ENCODE measurements around the gene RPL15.
A peak's percentile ranks its signal among the peaks of the same experiment; 100 is the strongest.
"Not testable (repeated sequence)": the region's sequence is repeated elsewhere in the genome, so short reads cannot be mapped to it uniquely, and the experiment has no call there.

RPL15 gene

GRCh38 chr3:23916152-23916885, 613 bp upstream of the RPL15 start:
- peaks cover 24 to 27% of the 10 kb centered on the region in 2 donors for H3K4me1 ChIP-seq (ENCODE audit: control insufficient read depth in 1 of 2, insufficient read depth in 2 of 2, low read length in 2 of 2)
- no peaks in the 10 kb centered on the region for H3K9me3 ChIP-seq (ENCODE audit: control insufficient read depth in 1 of 2, low read length in 2 of 2)
- no peaks in the 10 kb centered on the region for H3K27me3 ChIP-seq (ENCODE audit: low read depth, low read length)

DNA sequence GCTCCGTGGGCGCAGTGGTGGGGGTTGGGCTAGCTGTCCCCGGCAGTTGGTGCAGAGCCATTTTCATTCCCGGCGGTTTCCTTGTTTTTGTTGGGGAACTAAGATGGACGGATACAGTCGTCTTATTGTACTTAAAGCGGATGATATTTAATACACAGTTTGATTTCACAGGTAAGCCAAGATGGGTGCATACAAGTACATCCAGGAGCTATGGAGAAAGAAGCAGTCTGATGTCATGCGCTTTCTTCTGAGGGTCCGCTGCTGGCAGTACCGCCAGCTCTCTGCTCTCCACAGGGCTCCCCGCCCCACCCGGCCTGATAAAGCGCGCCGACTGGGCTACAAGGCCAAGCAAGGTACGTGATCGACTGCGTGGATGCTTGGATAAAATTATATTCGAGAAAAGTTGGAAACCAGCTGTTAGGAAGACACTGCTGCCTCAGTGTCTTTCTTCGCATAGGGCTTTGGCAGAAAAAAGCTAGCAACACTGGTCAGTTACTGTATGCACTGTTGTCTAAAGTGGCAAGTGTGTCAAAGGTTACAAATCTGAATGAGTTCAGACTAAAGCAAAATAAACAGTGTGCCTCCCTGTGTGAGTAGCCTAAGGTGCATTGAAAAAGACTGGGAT, 859 bp downstream of the RPL15 start:
- H3K4me1 ChIP-seq (ENCODE audit: control insufficient read depth in 1 of 2, insufficient read depth in 2 of 2, low read length in 2 of 2): peaks cover 24 to 27% of the 10 kb centered on the region in 2 donors
- not testable (repeated sequence) for H3K27me3 ChIP-seq (ENCODE audit: low read depth, low read length); H3K9me3 ChIP-seq (ENCODE audit: control insufficient read depth in 1 of 2, low read length in 2 of 2)
- peak overlapping the region; percentile 96 to 98 for H3K4me3 ChIP-seq (ENCODE audit: low read depth in 1 of 2, low read length in 2 of 2)
- peaks cover 21 to 25% of the 10 kb centered on the region in 2 donors for H3K36me3 ChIP-seq (ENCODE audit: control insufficient read depth in 1 of 2, insufficient read depth in 2 of 2, low read length in 2 of 2)
- peak overlapping the region; percentile 91 for H3K27ac ChIP-seq (ENCODE audit: low read length)

More at GRCh38 chr3:23916152-23916885, 613 bp upstream of the RPL15 start:
- Histone ChIP-seq H3K36me3 (ENCODE audit: control insufficient read depth in 1 of 2, insufficient read depth in 2 of 2, low read length in 2 of 2) (peaks cover 11 to 21% of the 10 kb centered on the region in 2 donors), H3K4me3 (ENCODE audit: low read depth in 1 of 2, low read length in 2 of 2) (peak overlapping the region; percentile 96 to 98), H3K27ac (ENCODE audit: low read length) (peak overlapping the region; percentile 49)

DNA sequence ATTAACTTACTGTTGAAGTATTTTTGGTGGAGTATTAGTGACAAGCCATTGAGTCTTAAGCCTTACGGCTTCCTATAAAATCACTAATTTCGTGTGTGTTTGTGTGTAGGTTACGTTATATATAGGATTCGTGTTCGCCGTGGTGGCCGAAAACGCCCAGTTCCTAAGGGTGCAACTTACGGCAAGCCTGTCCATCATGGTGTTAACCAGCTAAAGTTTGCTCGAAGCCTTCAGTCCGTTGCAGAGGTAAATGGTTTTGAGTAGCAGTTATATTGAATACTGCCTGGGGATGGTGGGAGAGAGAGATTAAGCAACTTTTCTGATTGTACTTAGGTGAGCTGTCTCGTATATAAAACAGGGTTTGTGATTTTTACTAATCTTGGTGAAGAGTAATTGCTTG, 1.4 kb downstream of the RPL15 start:
- peak overlapping the region; percentile 91 for H3K27ac ChIP-seq (ENCODE audit: low read length)
- H3K4me3 ChIP-seq (ENCODE audit: low read depth in 1 of 2, low read length in 2 of 2): peak overlapping the region; percentile 96 to 98
- peaks cover 24 to 27% of the 10 kb centered on the region in 2 donors for H3K4me1 ChIP-seq (ENCODE audit: control insufficient read depth in 1 of 2, insufficient read depth in 2 of 2, low read length in 2 of 2)
- peaks cover 21 to 25% of the 10 kb centered on the region in 2 donors for H3K36me3 ChIP-seq (ENCODE audit: control insufficient read depth in 1 of 2, insufficient read depth in 2 of 2, low read length in 2 of 2)
- not testable (repeated sequence) for H3K27me3 ChIP-seq (ENCODE audit: low read depth, low read length); H3K9me3 ChIP-seq (ENCODE audit: control insufficient read depth in 1 of 2, low read length in 2 of 2)

GRCh38 chr3:23919628-23920027, 2.7 kb downstream of the RPL15 start:
- Histone ChIP-seq H3K36me3 (ENCODE audit: control insufficient read depth in 1 of 2, insufficient read depth in 2 of 2, low read length in 2 of 2) (peaks cover 21 to 25% of the 10 kb centered on the region in 2 donors), H3K4me3 (ENCODE audit: low read depth in 1 of 2, low read length in 2 of 2) (no peak overlapping the region), H3K27me3 (ENCODE audit: low read depth, low read length) (no peaks in the 10 kb centered on the region), H3K27ac (ENCODE audit: low read length) (no peak overlapping the region), H3K4me1 (ENCODE audit: control insufficient read depth in 1 of 2, insufficient read depth in 2 of 2, low read length in 2 of 2) (peaks cover 18 to 24% of the 10 kb centered on the region in 2 donors), H3K9me3 (ENCODE audit: control insufficient read depth in 1 of 2, low read length in 2 of 2) (no peaks in the 10 kb centered on the region)

DNA sequence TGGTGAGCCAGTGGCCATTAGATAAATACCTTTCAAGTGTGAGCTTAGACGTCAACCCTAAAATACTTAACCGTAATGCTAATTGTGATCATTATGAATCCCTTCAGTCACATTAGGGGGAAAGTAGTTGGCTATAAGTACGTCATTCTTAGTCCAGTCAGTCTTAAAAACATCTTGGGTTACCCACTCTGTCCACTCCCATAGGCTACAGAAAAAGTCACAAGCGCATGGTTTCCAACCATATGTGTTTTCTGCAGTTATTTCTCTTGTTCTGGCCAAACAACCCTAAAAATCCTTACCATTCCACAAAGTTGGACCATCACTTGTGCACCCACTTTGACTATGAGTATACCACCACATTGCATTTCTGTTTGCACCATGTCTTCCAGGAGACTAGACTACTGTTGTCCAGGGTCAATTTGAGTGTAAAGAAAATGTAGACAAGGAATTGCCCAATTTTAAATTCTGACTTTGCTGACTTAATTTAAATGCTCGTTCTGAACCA, 3.3 kb downstream of the RPL15 start:
- H3K9me3 ChIP-seq (ENCODE audit: control insufficient read depth in 1 of 2, low read length in 2 of 2): no peaks in the 10 kb centered on the region
- H3K36me3 ChIP-seq (ENCODE audit: control insufficient read depth in 1 of 2, insufficient read depth in 2 of 2, low read length in 2 of 2): peaks cover 21 to 25% of the 10 kb centered on the region in 2 donors
- peaks cover 16 to 18% of the 10 kb centered on the region in 2 donors for H3K4me1 ChIP-seq (ENCODE audit: control insufficient read depth in 1 of 2, insufficient read depth in 2 of 2, low read length in 2 of 2)
- no peak overlapping the region for H3K4me3 ChIP-seq (ENCODE audit: low read depth in 1 of 2, low read length in 2 of 2)
- H3K27me3 ChIP-seq (ENCODE audit: low read depth, low read length): no peaks in the 10 kb centered on the region
- H3K27ac ChIP-seq (ENCODE audit: low read length): no peak overlapping the region

DNA sequence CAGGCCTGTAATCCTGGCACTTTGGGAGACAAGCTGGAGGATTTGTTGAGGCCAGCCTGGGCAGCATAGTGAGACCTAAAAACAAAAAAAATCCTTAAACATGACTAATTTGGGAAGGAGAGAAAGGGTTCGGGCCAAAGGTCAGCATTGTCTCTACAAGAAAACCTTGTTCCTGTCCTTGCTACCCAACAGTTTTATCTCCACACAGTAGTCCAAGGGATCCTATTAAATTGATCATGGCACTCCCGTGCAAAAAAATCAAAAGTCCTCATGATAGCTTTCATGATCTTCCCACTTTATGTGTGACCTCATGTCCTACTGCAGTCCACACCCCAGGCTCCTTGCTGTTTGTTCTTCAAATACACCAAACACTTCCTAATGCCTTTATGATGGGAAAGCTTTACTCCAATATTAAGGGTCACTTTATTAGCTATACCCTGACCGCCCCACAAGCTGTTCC, 4.2 kb downstream of the RPL15 start:
- Histone ChIP-seq H3K4me3 (ENCODE audit: low read depth in 1 of 2, low read length in 2 of 2) (no peak overlapping the region), H3K9me3 (ENCODE audit: control insufficient read depth in 1 of 2, low read length in 2 of 2) (no peaks in the 10 kb centered on the region), H3K36me3 (ENCODE audit: control insufficient read depth in 1 of 2, insufficient read depth in 2 of 2, low read length in 2 of 2) (peaks cover 21 to 25% of the 10 kb centered on the region in 2 donors), H3K27me3 (ENCODE audit: low read depth, low read length) (no peaks in the 10 kb centered on the region), H3K27ac (ENCODE audit: low read length) (no peak overlapping the region), H3K4me1 (ENCODE audit: control insufficient read depth in 1 of 2, insufficient read depth in 2 of 2, low read length in 2 of 2) (peaks cover 9 to 12% of the 10 kb centered on the region in 2 donors)

- H3K4me3 ChIP-seq (ENCODE audit: low read depth in 1 of 2, low read length in 2 of 2): no peak overlapping the region
- H3K27me3 ChIP-seq (ENCODE audit: low read depth, low read length): no peaks in the 10 kb centered on the region
- H3K36me3 ChIP-seq (ENCODE audit: control insufficient read depth in 1 of 2, insufficient read depth in 2 of 2, low read length in 2 of 2): peaks cover 15 to 25% of the 10 kb centered on the region in 2 donors
- peaks cover 3% of the 10 kb centered on the region in 2 donors for H3K4me1 ChIP-seq (ENCODE audit: control insufficient read depth in 1 of 2, insufficient read depth in 2 of 2, low read length in 2 of 2)
- H3K9me3 ChIP-seq (ENCODE audit: control insufficient read depth in 1 of 2, low read length in 2 of 2): no peaks in the 10 kb centered on the region
- H3K27ac ChIP-seq (ENCODE audit: low read length): no peak overlapping the region
Measured at GRCh38 chr3:23923786-23924185, 6.9 kb downstream of the RPL15 start.

GRCh38 chr3:23926246-23926645, 9.3 kb downstream of the RPL15 start:
- Histone ChIP-seq H3K36me3 (ENCODE audit: control insufficient read depth in 1 of 2, insufficient read depth in 2 of 2, low read length in 2 of 2) (peaks cover 0 to 15% of the 10 kb centered on the region in 2 donors), H3K9me3 (ENCODE audit: control insufficient read depth in 1 of 2, low read length in 2 of 2) (no peaks in the 10 kb centered on the region), H3K4me3 (ENCODE audit: low read depth in 1 of 2, low read length in 2 of 2) (no peak overlapping the region), H3K27me3 (ENCODE audit: low read depth, low read length) (no peaks in the 10 kb centered on the region), H3K27ac (ENCODE audit: low read length) (no peak overlapping the region), H3K4me1 (ENCODE audit: control insufficient read depth in 1 of 2, insufficient read depth in 2 of 2, low read length in 2 of 2) (no peaks in the 10 kb centered on the region)

GRCh38 chr3:23926736-23927135, 9.8 kb downstream of the RPL15 start:
- no peaks in the 10 kb centered on the region for H3K9me3 ChIP-seq (ENCODE audit: control insufficient read depth in 1 of 2, low read length in 2 of 2)
- H3K4me1 ChIP-seq (ENCODE audit: control insufficient read depth in 1 of 2, insufficient read depth in 2 of 2, low read length in 2 of 2): no peaks in the 10 kb centered on the region
- peaks cover 0 to 10% of the 10 kb centered on the region in 2 donors for H3K36me3 ChIP-seq (ENCODE audit: control insufficient read depth in 1 of 2, insufficient read depth in 2 of 2, low read length in 2 of 2)
- no peak overlapping the region for H3K27ac ChIP-seq (ENCODE audit: low read length)
- H3K4me3 ChIP-seq (ENCODE audit: low read depth in 1 of 2, low read length in 2 of 2): no peak overlapping the region
- H3K27me3 ChIP-seq (ENCODE audit: low read depth, low read length): no peaks in the 10 kb centered on the region

GRCh38 chr3:23928524-23928923, 11.6 kb downstream of the RPL15 start:
- Histone ChIP-seq H3K27ac (ENCODE audit: low read length) (no peak overlapping the region), H3K4me1 (ENCODE audit: control insufficient read depth in 1 of 2, insufficient read depth in 2 of 2, low read length in 2 of 2) (no peaks in the 10 kb centered on the region)

GRCh38 chr3:23931597-23931996, 14.7 kb downstream of the RPL15 start:
- Histone ChIP-seq H3K36me3 (ENCODE audit: control insufficient read depth in 1 of 2, insufficient read depth in 2 of 2, low read length in 2 of 2) (no peaks in the 10 kb centered on the region), H3K27ac (ENCODE audit: low read length) (no peak overlapping the region), H3K4me3 (ENCODE audit: low read depth in 1 of 2, low read length in 2 of 2) (no peak overlapping the region), H3K9me3 (ENCODE audit: control insufficient read depth in 1 of 2, low read length in 2 of 2) (no peaks in the 10 kb centered on the region), H3K4me1 (ENCODE audit: control insufficient read depth in 1 of 2, insufficient read depth in 2 of 2, low read length in 2 of 2) (no peaks in the 10 kb centered on the region), H3K27me3 (ENCODE audit: low read depth, low read length) (no peaks in the 10 kb centered on the region)

More at GRCh38 chr3:23928524-23928923, 11.6 kb downstream of the RPL15 start:
- Histone ChIP-seq H3K36me3 (ENCODE audit: control insufficient read depth in 1 of 2, insufficient read depth in 2 of 2, low read length in 2 of 2) (no peaks in the 10 kb centered on the region), H3K9me3 (ENCODE audit: control insufficient read depth in 1 of 2, low read length in 2 of 2) (no peaks in the 10 kb centered on the region), H3K27me3 (ENCODE audit: low read depth, low read length) (no peaks in the 10 kb centered on the region), H3K4me3 (ENCODE audit: low read depth in 1 of 2, low read length in 2 of 2) (no peak overlapping the region)
